ENCODE measurements around the gene MACROH2A2. TPM values are rescaled to one million over a fixed set of nuclear protein-coding genes. Genes with fewer than 3 reads are reported as not detected.

The MACROH2A2 gene
- total and polyA plus RNA-seq, 12 donors: 10.0 to 17.5 (median 12.7) TPM

DNA sequence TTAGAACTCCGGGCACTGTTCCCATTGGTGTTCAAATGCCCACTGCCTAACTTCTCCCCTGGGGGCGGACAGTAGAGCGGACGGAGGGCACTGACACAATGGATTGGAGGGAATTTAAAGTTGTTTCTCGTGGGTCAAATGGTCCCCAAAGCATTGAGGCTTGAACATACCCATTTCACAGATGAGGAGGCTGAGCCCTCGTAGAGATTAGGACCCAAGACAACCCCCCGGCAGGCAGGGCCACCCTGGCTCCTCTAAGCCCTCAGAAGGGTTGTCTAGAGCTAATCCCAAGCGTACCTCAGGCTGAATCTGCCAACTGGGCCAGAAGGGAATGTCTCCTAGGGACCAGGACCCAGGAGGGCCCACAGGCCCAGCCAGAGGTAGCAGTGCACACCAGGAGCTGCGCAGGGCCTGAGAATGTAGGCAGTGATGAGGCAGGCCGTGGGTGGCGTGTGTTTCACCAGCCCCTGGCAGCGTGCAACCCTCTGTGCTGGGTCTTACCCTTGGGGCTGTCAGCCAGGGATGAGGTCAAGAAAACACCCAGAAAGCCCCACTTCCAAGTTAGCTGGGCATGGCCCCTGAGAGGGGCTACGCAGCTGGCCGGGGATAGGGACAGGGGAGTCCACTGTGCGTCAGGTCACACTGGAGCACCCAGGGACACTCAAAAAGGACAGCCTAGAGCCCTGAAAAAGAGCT, 74.2 kb downstream of the MACROH2A2 start:
- 98% methylated on average over 15 of the region's 15 CpGs for WGBS, 2 donors
- TF ChIP-seq, protein P1, sequence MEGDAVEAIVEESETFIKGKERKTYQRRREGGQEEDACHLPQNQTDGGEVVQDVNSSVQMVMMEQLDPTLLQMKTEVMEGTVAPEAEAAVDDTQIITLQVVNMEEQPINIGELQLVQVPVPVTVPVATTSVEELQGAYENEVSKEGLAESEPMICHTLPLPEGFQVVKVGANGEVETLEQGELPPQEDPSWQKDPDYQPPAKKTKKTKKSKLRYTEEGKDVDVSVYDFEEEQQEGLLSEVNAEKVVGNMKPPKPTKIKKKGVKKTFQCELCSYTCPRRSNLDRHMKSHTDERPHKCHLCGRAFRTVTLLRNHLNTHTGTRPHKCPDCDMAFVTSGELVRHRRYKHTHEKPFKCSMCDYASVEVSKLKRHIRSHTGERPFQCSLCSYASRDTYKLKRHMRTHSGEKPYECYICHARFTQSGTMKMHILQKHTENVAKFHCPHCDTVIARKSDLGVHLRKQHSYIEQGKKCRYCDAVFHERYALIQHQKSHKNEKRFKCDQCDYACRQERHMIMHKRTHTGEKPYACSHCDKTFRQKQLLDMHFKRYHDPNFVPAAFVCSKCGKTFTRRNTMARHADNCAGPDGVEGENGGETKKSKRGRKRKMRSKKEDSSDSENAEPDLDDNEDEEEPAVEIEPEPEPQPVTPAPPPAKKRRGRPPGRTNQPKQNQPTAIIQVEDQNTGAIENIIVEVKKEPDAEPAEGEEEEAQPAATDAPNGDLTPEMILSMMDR (IDR thresholded peaks at IDR 0.05): no peak
- no peak for DNase-seq
- H3K27ac ChIP-seq: no peak overlapping the region
- no peak for ATAC-seq
- H3K4me1 ChIP-seq: peaks cover 0 to 17% (median 12%) of the 10 kb centered on the region in 9 donors
- peaks cover 0 to 31% (median 7%) of the 10 kb centered on the region in 9 donors for H3K36me3 ChIP-seq
- intact Hi-C loops (cut with DNase I): no loop called here
- no peak overlapping the region for H3K4me3 ChIP-seq
- no peaks in the 10 kb centered on the region for H3K9me3 ChIP-seq
- H3K27me3 ChIP-seq: no peaks in the 10 kb centered on the region

DNA sequence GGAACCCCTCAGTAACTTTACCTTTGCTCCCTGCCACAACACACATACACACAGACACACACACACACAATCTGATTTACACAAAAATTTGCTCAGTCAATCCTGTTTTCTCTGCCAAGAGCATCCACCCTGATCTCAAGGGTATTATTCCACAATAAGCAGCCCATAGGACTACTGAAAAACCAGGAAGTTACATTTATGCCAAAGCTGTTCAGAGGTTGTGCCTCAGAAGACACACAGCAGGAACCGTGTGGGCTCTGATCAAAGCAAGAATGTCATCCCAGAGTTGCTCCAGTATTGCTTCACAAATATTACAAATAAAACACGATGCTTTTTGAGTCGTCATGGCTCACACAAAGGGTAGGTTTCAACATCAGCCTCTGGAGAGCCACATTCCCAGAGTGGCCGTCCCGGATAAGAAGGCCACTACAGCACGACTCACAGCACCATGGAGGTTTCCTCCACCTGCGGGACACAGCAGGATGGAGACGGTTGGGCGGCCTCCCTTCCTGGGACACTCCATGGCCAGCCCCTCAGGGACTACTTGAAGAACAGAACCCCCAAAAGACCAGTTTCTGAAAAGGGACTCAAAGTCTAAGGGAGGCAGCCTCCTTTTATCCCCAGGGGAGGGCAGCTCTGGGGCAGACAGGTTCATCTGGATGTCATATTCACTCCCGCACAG, 78.4 kb downstream of the MACROH2A2 start:
- DNase-seq: no peak
- TF ChIP-seq, protein P1 (IDR thresholded peaks at IDR 0.05): no peak
- Histone ChIP-seq H3K27ac (peak overlapping the region in 6 of 10 donors; percentile 19 to 86 (median 54)), H3K4me3 (peak overlapping the region in 6 of 10 donors; percentile 6 to 83 (median 58)), H3K4me1 (peaks cover 0 to 28% (median 21%) of the 10 kb centered on the region in 9 donors), H3K27me3 (peaks cover 0 to 6% (median 0%) of the 10 kb centered on the region in 7 donors), H3K9me3 (no peaks in the 10 kb centered on the region), H3K36me3 (peaks cover 0 to 13% (median 0%) of the 10 kb centered on the region in 9 donors)
- intact Hi-C loops (cut with DNase I): no loop called here
- WGBS, 2 donors: 67 to 76% methylated on average over 10 of the region's 10 CpGs
- peak in 3 of 8 donors; percentile 1 to 34 (median 8) for ATAC-seq

DNA sequence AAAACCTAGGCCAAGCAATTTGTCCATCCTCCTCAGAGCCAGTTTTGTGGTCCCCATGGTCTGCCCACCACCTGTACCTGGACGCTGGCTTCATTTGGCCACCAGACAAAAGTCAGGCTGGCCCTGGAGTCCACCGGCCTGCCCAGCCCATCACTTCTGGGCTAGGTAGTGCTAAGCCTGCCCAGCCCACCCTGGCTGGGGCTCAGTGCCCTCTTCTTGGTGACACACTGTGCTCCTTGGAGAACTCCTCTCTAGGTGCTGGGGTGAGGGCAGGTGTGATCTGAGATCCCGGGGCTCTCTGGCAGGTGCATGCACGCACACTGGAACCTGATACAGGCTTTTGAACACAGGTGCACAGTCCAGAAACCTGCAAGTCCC, 78.9 kb downstream of the MACROH2A2 start:
- H3K36me3 ChIP-seq: peaks cover 0 to 12% (median 0%) of the 10 kb centered on the region in 9 donors
- H3K4me3 ChIP-seq: peak overlapping the region in 9 of 10 donors; percentile 55 to 87 (median 70)
- intact Hi-C loops (cut with DNase I): no loop called here
- no peaks in the 10 kb centered on the region for H3K9me3 ChIP-seq
- peaks cover 0 to 6% (median 0%) of the 10 kb centered on the region in 7 donors for H3K27me3 ChIP-seq
- DNase-seq: no peak
- peaks cover 0 to 28% (median 21%) of the 10 kb centered on the region in 9 donors for H3K4me1 ChIP-seq
- peak in 4 of 8 donors; percentile 1 to 22 (median 12) for ATAC-seq
- peak overlapping the region in 9 of 10 donors; percentile 22 to 91 (median 82) for H3K27ac ChIP-seq
- TF ChIP-seq, protein P1 (IDR thresholded peaks at IDR 0.05): no peak
- WGBS, 2 donors: 93 to 95% methylated on average over 4 of the region's 4 CpGs

Data from heart right ventricle (tissue), 16 donors.